HepG2 (cell line): ENCODE results near the gene RNF40. TPM values are rescaled to one million over a fixed set of nuclear protein-coding genes. Genes with fewer than 3 reads are reported as not detected.

ENCODE experiments used
- AHR ChIP-seq: IDR thresholded peaks from 2 replicates; pipeline ENCODE4 v1.6.1; 2018; ENCODE audit warnings: missing genetic modification reagents, missing compliant biosample characterization
- ERF ChIP-seq: IDR thresholded peaks from 2 replicates; pipeline ENCODE4 v1.6.1; 2018; ENCODE audit warnings: missing biosample characterization, missing genetic modification reagents
- FOXO1 ChIP-seq: sonication (generic); formaldehyde crosslinking; IDR thresholded peaks from 2 replicates; pipeline ENCODE4 v1.4.0; 2020; ENCODE audit warnings: missing genetic modification reagents
- KDM5B ChIP-seq: sonication (generic); formaldehyde crosslinking; IDR thresholded peaks from 2 replicates; pipeline ENCODE4 v1.4.0; 2020; ENCODE audit warnings: missing genetic modification reagents, mild to moderate bottlenecking, borderline replicate concordance
- MTF2 ChIP-seq: sonication (generic); formaldehyde crosslinking; IDR thresholded peaks from 2 replicates; pipeline ENCODE4 v1.5.0; 2020; ENCODE audit warnings: missing genetic modification reagents, borderline replicate concordance
- NFKB2 ChIP-seq: sonication (generic); formaldehyde crosslinking; IDR thresholded peaks from 2 replicates; pipeline ENCODE4 v1.4.0; 2020; ENCODE audit warnings: missing genetic modification reagents, borderline replicate concordance
- PHF21A ChIP-seq: sonication (generic); formaldehyde crosslinking; IDR thresholded peaks from 2 replicates; pipeline ENCODE4 v1.5.0; 2020; ENCODE audit warnings: mild to moderate bottlenecking, missing genetic modification reagents
- SAFB2 ChIP-seq: sonication (generic); formaldehyde crosslinking; IDR thresholded peaks from 2 replicates; pipeline ENCODE4 v1.5.1; 2020; ENCODE audit warnings: missing genetic modification reagents, low read depth, mild to moderate bottlenecking, borderline replicate concordance
- SIX4 ChIP-seq: sonication (generic); formaldehyde crosslinking; IDR thresholded peaks from 2 replicates; pipeline ENCODE4 v1.4.0; 2020; ENCODE audit warnings: missing genetic modification reagents
- ZC3H13 ChIP-seq: sonication (generic); formaldehyde crosslinking; IDR thresholded peaks from 2 replicates; pipeline ENCODE4 v1.8.1; 2023; ENCODE audit warnings: mild to moderate bottlenecking, missing genetic modification reagents, moderate library complexity
- ZHX1 ChIP-seq: sonication (generic); formaldehyde crosslinking; IDR thresholded peaks from 2 replicates; pipeline ENCODE4 v1.8.1; 2022; ENCODE audit warnings: low read depth, mild to moderate bottlenecking, missing genetic modification reagents
- ZNF20 ChIP-seq: sonication (generic); formaldehyde crosslinking; IDR thresholded peaks from 2 replicates; pipeline ENCODE4 v1.4.0; 2020; ENCODE audit warnings: mild to moderate bottlenecking, moderate library complexity, missing genetic modification reagents
- ZNF30 ChIP-seq: sonication (generic); formaldehyde crosslinking; IDR thresholded peaks from 2 replicates; pipeline ENCODE4 v1.5.0; 2020; ENCODE audit warnings: mild to moderate bottlenecking, missing genetic modification reagents
- ZNF598 ChIP-seq: sonication (generic); formaldehyde crosslinking; IDR thresholded peaks from 2 replicates; pipeline ENCODE4 v1.5.1; 2020; ENCODE audit warnings: mild to moderate bottlenecking, missing genetic modification reagents, borderline replicate concordance
- ZNF615 ChIP-seq: sonication (generic); formaldehyde crosslinking; IDR thresholded peaks from 2 replicates; pipeline ENCODE4 v1.5.0; 2020; ENCODE audit warnings: mild to moderate bottlenecking, missing genetic modification reagents, borderline replicate concordance
- ZNF75D ChIP-seq: sonication (generic); formaldehyde crosslinking; IDR thresholded peaks from 2 replicates; pipeline ENCODE4 v1.8.1; 2023; ENCODE audit warnings: missing genetic modification reagents, mild to moderate bottlenecking, borderline replicate concordance
- polyA plus RNA-seq, 8 experiments: library from polyadenylated mRNA; depleted of rRNA in 3 of 8; stranded (reverse) in 7 of 8; unstranded in 1 of 8; fragments of >200 nt; fragmentation: Illumina TruSeq in 4 of 8; extraction: Trizol in 4 of 8; gene quantifications; 2 replicates each; pipeline versions ENCODE4 v1.2.1 to v1.2.3, GENCODE V29; 2011 to 2016; ENCODE audit warnings: low read depth in 4 of 8, missing spikeins in 1 of 8, mixed read lengths in 1 of 8; ENCODE audit not compliant: insufficient read depth in 1 of 8
- total RNA-seq, 5 experiments: library from RNA; depleted of rRNA; stranded (reverse); fragments of >200 nt; fragmentation: Illumina TruSeq; extraction: Trizol; gene quantifications; 2 replicates each; pipeline ENCODE4 v1.2.3, GENCODE V29; 2016; ENCODE audit warnings: low read depth in 1 of 5
- TF ChIP-seq, protein P1 (sequence below): sonication (generic); formaldehyde crosslinking; IDR thresholded peaks from 2 replicates; pipeline ENCODE4 v1.4.0; 2020; ENCODE audit warnings: missing genetic modification reagents, borderline replicate concordance
- TF ChIP-seq, protein P2 (sequence below): sonication (generic); formaldehyde crosslinking; IDR thresholded peaks from 2 replicates; pipeline ENCODE4 v1.4.0; 2020; ENCODE audit warnings: missing genetic modification reagents

Gene RNF40
- total and polyA plus RNA-seq, 2 of the 13 experiments (the other 11 are each of a cell fraction or from before 2014, with no cell fraction given): 84.0 to 85.6 TPM

- TF ChIP-seq ZHX1 (CRISPR knock-in tag) (peak; percentile 31; the same call in 1 of the 2 replicates), ZNF75D (CRISPR knock-in tag) (peak; percentile 51; the same call in 1 of the 2 replicates), PHF21A (CRISPR knock-in tag) (peak; percentile 86), ZNF615 (CRISPR knock-in tag) (peak; percentile 95), NFKB2 (CRISPR knock-in tag) (peak; percentile 78; the same call in 1 of the 2 replicates), FOXO1 (CRISPR knock-in tag) (0 out of 2 replicates have a peak, but pooled peaks have one; percentile 10), SIX4 (CRISPR knock-in tag) (peak; percentile 60; the same call in 1 of the 2 replicates), ZC3H13 (CRISPR knock-in tag) (peak; percentile 93), AHR (0 out of 2 replicates have a peak, but pooled peaks have one; percentile 53), ZNF30 (CRISPR knock-in tag) (peak; percentile 95; the same call in 1 of the 2 replicates), MTF2 (CRISPR knock-in tag) (peak; percentile 78), KDM5B (CRISPR knock-in tag) (peak; percentile 53; the same call in 1 of the 2 replicates), ERF (CRISPR knock-in tag) (peak; percentile 76; the same call in 1 of the 2 replicates), ZNF598 (peak; percentile 90; the same call in 1 of the 2 replicates), SAFB2 (CRISPR knock-in tag) (peak; percentile 29; the same call in 1 of the 2 replicates), ZNF20 (0 out of 2 replicates have a peak, but pooled peaks have one; percentile 64)
- TF ChIP-seq, protein P1, sequence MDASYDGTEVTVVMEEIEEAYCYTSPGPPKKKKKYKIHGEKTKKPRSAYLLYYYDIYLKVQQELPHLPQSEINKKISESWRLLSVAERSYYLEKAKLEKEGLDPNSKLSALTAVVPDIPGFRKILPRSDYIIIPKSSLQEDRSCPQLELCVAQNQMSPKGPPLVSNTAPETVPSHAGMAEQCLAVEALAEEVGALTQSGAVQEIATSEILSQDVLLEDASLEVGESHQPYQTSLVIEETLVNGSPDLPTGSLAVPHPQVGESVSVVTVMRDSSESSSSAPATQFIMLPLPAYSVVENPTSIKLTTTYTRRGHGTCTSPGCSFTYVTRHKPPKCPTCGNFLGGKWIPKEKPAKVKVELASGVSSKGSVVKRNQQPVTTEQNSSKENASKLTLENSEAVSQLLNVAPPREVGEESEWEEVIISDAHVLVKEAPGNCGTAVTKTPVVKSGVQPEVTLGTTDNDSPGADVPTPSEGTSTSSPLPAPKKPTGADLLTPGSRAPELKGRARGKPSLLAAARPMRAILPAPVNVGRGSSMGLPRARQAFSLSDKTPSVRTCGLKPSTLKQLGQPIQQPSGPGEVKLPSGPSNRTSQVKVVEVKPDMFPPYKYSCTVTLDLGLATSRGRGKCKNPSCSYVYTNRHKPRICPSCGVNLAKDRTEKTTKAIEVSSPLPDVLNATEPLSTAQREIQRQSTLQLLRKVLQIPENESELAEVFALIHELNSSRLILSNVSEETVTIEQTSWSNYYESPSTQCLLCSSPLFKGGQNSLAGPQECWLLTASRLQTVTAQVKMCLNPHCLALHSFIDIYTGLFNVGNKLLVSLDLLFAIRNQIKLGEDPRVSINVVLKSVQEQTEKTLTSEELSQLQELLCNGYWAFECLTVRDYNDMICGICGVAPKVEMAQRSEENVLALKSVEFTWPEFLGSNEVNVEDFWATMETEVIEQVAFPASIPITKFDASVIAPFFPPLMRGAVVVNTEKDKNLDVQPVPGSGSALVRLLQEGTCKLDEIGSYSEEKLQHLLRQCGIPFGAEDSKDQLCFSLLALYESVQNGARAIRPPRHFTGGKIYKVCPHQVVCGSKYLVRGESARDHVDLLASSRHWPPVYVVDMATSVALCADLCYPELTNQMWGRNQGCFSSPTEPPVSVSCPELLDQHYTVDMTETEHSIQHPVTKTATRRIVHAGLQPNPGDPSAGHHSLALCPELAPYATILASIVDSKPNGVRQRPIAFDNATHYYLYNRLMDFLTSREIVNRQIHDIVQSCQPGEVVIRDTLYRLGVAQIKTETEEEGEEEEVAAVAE (CRISPR knock-in tag): peak; percentile 72; the same call in 1 of the 2 replicates
- TF ChIP-seq, protein P2, sequence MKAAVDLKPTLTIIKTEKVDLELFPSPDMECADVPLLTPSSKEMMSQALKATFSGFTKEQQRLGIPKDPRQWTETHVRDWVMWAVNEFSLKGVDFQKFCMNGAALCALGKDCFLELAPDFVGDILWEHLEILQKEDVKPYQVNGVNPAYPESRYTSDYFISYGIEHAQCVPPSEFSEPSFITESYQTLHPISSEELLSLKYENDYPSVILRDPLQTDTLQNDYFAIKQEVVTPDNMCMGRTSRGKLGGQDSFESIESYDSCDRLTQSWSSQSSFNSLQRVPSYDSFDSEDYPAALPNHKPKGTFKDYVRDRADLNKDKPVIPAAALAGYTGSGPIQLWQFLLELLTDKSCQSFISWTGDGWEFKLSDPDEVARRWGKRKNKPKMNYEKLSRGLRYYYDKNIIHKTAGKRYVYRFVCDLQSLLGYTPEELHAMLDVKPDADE (CRISPR knock-in tag): no peak
Observed at GRCh38 chr16:30786936-30787612, 25.0 kb downstream of the RNF40 start, which contains the start of gene ZNF629 (continued).
